ENCODE data around the gene TCAIM. TPM values are rescaled to one million over a fixed set of nuclear protein-coding genes. Genes with fewer than 3 reads are reported as not detected.

Gene TCAIM
- polyA plus RNA-seq, 1 donor = 25.0 TPM

- no peak for DNase-seq (ENCODE audit: low read depth)
Observed at GRCh38 chr3:44444896-44445691, 106.5 kb downstream of the TCAIM start.

GRCh38 chr3:44445786-44446185, 107.2 kb downstream of the TCAIM start:
- no peak for DNase-seq (ENCODE audit: low read depth)

DNA sequence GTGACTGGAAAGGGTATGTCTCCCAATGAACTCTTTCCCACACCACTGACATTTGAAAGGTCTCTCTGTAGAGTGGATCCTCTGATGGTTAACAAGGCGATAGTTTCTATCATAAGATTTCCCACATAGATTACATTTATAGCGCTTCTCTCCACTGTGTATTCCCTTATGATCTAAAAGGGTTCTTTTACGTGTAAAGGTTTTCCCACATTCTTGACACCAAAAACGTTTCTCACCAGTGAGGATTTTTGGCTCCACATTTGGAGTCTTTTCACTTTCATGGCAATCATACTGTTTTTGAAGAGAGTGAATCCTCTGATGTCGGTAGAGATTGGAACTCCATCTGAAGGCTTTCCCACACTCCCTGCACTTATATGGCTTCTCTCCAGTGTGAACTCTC, 108.4 kb downstream of the TCAIM start:
- DNase-seq (ENCODE audit: low read depth) = no peak

DNA sequence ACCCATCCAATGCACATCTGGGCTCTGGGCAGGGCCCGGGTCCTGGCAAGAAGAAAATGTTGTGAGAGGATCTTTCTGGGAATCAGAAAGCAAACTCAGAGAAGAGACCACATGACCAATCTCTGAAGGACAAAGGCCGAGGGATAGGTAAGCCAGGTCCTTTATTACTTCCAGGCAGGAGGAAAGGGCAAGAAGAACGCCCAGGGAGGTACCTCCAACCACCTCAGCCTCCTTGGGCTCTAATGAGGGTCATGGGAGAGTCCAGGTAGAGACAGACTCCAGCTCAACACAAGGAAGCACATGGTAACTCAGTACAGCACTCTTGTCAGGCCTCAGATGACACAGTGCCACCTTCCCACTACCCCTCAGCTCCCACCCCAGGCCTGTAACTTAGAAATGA, 112.9 kb downstream of the TCAIM start:
- DNase-seq (ENCODE audit: low read depth) = no peak

GRCh38 chr3:44454258-44454657, 115.7 kb downstream of the TCAIM start:
- DNase-seq (ENCODE audit: low read depth) = no peak

DNA sequence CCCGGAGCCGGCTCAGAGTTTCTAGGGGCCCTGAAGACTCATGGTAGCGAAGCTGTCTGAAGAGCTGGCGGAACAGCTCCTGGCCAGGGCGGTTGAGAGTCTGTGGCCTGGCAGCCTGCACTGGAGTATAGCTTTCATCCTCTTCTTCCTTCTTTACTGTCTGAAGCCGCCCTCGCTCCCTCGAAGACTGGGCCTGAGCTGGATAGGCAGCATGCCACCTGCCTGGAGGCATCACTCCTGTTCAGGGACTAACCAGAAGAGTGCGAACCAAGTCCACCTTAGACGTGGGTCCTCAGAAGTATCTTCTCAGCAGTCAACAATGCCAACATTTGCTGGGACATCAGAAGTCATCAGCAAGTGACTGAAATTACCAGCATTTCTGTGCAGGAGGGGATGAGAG, 116.8 kb downstream of the TCAIM start:
- DNase-seq (ENCODE audit: low read depth) = no peak

Other genes starting within 250 kb of the TCAIM start
- not detected for gene TOPAZ1, start 96.9 kb upstream of the TCAIM start, polyA plus RNA-seq (ENCODE audit: insufficient read length)
- 15.4 TPM for gene ZNF445, start 138.9 kb downstream of the TCAIM start, polyA plus RNA-seq (ENCODE audit: insufficient read length)
- gene ZKSCAN7, start 216.4 kb downstream of the TCAIM start, polyA plus RNA-seq (ENCODE audit: insufficient read length) = 6.7 TPM
- gene ZNF660, start 246.2 kb downstream of the TCAIM start, polyA plus RNA-seq (ENCODE audit: insufficient read length) = 4.1 TPM